GM19025 (cell line): ENCODE results near the gene GJC1.

Experiments used
- ATAC-seq: cut with Tn5 transposase; IDR thresholded peaks from one replicate; pipeline ENCODE4 v1.9.1; 2021; ENCODE audit warnings: mild to moderate bottlenecking, low read depth, moderate library complexity; ENCODE audit not compliant: unreplicated experiment

The GJC1 gene

DNA sequence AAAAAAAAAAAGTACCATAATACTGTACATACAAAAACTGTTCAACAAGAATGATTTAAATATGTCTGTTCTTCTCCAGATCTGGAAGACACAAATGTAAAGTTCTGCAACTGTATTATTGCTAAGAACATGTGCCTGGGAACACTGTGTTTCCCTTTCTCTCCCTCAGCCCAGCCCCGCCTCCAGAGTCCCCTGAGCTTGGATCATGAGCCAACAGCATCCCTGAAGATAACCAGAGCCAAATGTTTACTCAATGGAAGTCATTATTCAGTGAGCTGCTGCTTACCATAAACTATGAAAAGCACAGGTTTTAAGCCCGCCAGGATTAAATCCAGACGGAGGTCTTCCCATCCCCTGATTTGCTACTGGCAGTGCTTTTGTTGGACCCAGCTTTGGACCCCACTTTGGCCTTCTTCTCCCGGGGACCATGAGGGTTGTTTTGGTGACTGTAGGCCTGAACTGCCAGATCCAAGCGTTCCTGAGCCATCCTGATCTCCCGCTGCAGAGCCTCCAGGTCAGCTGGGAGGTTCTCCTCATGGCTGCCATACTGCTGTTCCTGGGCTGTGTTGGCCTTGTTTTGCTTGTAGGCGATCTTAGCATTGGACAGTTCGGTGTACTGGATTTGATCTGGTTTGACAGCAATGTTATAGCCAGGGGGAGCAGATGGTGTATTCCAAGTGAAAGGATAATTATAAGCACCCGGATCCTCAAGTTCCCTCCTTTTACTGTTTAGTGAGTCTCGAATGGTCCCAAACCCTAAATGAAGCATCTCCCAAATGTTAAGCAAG is 25.6 kb downstream of the GJC1 start:
- no peak for ATAC-seq

DNA sequence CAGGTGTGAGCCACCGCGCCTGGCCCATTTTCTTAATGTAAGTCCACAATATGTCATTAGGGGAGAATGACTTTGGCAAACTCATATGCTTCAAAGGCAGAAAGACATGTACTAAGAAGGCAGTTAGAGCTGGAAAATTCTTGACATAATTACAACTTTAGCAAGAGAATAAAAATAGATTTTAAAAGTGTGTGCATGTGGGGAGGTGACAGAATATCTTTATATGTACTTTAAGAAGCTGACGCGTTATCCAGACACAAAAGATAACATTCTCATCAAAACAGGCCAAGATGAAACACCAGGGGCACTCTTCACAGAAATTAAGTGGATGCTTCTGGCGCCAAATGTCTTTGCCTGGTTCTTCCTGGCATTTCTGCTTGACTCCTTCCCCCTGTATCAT is 28.2 kb downstream of the GJC1 start:
- no peak for ATAC-seq

DNA sequence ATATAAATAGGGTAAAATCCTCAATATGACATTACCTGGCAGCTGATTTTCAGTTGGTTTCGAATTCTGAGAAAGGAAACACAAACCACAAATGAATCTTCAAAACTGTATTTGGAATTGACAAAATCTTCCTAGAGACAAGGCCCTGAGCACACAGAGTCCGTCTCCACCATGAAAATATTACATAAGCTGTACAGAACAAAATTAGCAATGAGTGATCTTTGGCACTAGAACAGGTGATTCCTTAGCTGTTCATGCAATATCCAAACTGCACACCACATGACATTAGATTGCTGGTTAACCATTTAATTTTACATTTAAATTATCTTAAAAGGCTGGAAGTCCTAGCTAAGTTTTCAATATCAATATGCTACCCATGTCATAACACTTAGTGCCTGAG is 31.7 kb downstream of the GJC1 start:
- ATAC-seq = no peak

DNA sequence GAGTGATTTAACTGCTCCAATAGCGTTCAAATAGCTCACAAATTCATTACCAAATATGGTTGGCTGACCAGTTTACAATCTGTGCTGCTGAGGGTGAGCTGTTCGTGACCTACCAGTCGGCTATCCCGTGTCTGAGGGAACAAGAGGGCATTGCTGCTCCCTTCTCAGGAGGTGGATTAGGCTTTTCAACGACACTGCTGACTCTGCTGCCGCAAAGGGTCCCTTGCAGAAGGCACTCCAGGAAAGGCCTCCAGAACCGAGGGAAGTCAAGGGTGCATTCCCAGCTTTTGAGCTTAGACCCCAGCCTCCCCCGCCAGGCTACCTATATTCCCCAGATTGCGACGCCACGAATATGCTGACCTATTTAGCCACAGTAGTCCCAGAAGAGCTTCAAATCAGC is 32.3 kb downstream of the GJC1 start:
- ATAC-seq = no peak

DNA sequence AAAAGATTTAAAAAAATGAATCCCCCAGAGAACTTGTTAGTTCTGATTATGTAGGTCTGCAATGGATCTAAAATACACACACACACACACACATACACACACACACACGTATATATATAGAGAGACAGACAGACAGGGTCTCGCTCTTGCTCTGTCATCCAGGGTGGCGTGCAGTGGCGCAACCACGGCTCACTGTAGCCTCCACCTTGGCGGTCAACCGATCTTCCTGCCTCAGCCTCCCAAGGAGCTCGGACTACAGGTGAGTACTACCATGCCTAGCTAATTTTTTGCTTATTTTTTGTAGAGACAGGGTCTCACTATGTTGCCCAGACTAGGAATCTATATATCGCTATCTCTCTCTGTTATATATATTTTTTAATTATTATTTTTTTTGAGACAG is 33.4 kb downstream of the GJC1 start:
- no peak for ATAC-seq

DNA sequence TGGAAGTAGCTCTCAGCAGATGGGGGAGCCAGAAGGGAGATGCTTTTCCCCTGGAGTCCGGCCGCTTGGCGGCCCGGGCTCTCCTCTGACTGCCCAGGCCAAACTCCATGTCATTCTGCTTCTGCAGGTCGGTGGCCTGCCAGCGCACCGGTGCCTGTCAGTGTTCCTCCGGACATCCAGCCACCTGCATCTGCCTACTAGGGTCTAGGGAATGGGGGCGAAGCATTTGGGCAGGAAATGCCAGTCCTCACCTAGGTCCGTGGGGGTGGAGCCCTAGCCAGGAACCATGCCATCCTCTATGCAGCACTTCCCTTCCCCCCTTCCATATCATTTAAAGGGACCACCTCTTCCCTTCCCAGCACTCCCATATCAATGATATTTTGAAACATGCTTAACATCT is 34.2 kb downstream of the GJC1 start:
- ATAC-seq = no peak

DNA sequence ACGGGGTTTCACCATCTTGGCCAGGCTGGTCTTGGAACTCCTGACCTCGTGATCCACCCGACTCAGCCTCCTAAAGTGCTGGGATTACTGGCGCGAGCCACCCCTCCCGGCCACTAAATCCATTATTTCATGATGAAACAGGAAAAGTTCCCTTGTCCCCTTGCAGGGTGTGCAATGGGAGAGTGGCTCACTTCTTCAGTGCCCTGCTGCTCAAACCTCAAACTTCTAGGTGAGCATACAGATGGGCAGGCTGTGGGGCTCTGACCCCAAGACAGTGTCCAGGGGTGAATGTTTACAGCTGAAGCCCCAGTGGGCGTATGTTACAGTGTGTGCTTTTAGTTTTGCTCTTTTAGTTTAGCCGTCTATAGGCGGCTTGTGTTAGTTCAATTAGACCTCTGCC is 34.7 kb downstream of the GJC1 start:
- ATAC-seq = no peak

DNA sequence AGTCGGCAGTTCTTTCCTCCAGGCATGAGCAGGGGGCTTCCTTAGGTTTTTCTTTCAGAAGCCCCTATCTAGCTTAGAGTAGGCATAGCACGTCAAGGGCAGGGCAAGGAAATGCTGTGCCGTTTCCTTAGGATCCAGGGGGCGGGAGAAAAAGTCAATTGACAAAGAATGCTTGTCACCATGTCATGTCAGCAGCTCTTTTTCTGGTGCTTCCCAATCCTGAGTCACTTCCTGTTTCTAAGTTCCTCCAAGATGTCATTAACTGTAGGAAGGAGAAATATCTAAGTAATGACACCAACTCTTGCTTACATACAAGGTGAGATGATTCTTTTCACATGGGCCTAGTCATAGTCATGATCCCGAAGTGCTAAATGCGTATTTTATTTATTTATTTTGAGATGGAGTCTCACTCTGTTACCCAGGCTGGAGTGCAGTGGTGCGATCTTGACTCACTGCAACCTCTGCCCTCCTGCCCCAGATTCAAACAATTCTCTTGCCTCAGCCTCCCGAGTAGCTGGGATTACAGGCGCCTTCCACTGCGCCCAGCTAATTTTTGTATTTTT is 35.2 kb downstream of the GJC1 start:
- no peak for ATAC-seq

DNA sequence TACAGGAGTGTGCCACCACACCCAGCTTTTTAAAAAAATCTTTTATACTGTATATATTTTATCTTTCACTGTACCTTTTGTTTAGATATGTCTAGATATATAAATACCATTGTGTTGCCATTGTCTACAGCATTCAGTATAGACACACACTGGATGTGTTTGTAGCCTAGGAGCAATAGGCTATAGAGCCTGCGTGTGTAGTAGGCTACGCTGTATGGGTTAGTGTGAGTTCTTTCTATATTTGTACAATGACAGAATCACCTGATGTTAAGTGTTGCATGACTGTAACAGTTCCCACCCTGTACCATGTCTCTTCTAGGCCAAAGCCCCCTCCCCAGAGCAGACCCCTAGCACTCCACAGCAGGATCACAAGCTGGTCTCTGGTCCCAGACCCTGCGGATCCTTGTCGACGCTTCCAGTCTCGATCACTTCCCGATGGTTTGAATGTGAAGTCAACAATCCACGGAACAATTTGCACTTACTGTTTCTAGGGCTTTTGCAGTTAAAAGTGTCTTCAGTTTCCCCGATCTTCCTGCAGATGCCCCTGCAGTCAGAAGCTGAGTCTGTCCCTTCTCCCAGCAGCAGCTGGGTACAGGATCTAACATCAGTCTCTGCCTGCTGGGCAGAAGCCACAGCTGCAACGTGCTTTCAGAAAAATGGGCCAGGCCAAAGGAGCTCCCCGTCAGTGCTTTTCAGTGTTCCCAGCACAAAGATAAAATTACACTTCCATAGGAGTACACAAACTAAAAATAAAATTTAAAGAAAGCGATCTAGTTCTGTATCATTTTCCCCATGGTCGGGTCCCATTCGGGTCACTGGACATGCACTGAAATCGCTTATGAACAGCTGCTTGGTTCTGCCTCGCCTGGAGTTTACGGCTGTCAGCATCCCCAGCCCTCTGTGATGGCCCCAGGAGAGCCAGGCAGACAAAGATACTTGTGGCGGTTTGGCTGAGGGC is 35.9 kb downstream of the GJC1 start:
- no peak for ATAC-seq

DNA sequence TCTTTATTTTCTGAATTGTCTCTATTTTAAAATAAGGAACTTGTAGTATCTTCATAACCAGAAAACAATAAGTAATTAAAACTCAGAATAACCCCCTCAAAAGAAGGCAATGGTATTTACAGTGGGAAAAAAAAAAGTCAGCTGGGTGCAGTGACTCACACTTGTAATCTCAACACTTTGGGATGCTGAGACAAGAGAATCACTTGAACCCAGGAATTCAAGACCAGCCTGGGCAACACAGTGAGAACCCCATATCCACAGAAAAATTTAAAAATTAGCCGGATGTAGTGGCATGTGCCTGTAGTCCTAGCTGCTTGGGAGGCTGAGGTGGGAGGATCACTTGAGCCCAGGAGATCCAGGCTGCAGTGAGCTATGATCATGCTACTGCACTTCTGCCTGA is 37.8 kb downstream of the GJC1 start:
- no peak for ATAC-seq

DNA sequence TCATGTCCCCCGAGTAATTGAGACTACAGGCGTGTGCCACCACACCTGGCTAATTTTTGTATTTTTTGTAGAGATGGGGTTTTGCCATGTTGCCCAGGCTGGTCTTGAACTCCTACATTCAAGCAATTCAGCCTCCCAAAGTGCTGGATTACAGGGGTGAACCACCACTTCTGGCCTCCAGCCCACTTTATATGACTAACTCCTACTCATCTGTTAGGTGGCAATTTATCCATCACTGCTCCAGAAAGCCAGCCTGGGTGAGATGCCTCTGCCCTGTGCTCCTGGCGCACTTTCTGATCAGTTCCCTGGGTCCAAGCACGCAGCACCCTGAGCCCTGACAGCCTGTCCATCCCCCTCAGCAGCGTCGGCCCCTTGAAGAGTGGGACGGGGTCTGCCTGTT is 41.9 kb downstream of the GJC1 start:
- ATAC-seq = no peak

DNA sequence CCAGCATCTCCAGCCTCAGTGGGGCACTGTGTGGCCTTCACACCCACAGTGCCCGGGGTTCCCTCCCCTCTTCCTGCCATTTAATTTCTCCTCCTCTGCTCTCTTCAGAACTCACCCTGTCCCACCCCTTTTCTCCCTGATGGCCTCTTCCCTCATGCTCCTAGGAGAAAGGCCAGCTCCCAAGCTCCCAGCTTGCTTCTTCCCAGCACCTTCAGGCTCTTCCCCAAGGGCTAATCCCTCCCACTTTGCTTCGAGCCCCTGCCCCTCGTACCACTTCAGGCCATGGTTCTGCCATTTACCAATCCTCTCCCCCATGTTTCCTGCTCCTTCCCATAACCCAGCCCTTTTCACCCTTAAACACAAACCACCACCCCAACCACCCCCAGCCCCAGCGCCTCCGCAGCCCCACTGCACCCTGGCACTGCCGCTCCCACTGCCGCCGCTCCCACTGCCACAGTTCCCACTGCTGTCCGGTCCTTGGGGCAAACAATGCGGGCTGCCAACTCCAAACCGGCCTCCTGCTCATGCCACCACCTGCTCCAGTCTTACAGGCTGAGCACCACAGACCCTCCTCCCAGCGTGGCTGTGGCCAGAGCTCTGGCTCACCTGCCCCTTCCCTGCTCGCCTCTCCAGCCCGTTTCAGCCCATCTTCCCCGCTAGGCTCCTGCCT is 42.7 kb downstream of the GJC1 start:
- no peak for ATAC-seq

DNA sequence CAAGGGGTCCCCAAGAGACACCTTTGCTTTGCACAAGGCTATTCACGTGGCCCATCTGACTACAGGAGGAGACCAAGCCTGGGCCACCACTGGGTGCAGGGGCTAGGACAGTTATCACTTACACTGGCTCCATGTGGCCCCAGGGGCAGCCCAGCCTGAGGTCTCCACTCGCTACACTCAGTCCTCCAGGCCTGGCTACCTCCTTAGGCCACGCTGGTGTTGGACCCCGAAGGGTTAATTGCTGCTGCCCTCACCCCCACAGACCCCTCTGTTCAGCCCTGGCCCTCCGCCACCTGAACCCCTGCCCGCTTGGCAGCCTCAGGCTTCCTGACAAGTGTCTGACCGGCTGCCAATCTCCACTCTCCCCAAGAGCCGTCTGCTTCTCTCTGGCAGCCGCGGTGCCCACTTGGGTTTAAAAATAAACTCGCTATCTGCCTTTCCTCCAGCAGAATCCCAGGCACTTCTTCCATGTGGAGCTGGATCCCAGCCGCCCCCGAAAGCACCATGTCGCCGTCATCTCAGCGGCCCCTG is 43.5 kb downstream of the GJC1 start:
- no peak for ATAC-seq

DNA sequence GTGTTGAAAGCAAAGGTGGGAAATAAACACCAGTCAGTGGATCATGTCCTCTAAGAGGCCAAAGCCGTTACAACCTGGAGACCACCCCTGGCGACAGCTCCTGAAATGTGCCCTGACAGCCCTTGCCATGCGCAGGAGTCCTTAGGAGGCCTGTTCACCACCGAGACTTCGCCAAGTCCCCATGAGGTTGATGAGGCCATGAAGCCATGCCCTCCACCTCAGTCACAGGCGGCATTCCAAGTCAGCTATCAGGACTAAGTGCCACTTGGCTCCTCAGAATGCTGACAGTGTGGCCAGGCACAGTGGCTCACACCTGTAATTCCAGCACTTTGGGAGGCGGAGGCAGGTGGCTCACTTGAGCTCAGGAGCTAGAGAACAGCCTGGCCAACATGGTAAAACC is 44.2 kb downstream of the GJC1 start:
- ATAC-seq = no peak

DNA sequence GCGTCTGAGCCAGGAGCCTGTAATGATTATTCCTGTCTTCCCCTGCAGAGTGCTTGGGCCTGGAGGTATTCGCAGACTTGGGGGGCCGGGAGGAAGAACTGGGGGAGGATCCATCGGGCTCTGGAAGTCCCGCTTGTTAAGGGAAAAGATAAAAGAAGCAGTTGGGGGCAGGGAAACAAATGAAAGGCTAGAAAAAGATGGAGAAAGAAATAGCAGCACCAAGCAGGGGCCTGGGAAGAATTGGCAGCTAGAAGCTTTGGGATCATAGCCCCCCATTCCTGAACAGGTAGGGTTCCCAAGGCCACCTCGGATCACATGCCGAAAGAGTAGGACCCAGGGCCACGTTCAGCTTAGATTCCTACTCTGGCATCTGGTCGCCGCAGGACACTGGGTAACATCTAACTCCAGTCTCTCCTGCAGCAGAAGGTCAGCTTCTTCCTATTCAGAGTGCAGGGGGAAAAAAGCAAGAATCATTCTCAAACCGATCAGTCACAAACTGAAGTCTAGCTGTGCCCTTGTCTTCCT is 47.7 kb downstream of the GJC1 start:
- no peak for ATAC-seq

DNA sequence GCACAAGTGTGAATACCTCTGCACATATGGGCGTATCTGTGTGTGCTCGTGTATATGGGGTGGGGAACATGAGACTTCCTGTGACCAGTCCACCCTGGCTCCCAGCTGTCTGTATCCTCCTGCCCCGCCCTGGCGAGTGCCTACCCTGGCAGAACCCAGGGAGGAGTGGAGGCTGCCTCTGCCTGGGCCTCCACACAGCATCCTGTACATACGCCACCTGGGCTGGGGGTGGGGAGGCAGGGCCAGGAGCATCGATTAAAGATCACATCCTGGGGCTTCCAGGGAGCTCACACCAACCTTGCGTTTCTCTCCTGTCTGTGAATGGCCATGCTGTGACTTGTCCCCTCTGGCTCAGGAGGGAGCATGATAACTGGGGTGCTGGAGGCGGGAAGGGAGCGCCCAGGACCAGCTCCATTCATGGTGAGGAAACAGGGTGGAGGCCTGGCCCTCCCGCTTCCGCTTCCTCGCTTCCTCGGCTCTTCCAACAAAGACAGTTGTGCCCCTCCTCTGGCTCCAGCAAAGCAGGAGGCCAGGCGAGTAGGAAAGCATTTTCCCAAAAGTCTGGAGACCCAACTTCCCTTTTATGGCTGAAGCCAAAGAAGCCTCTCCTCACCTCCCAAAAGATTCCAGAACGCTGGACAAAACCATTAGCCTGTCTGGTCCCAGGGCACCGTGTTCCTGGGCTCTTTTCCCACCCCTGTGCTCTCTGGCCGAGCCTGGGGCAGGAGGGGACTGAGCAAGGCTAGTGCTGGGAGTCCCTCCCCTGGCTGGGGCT is 48.3 kb downstream of the GJC1 start:
- ATAC-seq = no peak

DNA sequence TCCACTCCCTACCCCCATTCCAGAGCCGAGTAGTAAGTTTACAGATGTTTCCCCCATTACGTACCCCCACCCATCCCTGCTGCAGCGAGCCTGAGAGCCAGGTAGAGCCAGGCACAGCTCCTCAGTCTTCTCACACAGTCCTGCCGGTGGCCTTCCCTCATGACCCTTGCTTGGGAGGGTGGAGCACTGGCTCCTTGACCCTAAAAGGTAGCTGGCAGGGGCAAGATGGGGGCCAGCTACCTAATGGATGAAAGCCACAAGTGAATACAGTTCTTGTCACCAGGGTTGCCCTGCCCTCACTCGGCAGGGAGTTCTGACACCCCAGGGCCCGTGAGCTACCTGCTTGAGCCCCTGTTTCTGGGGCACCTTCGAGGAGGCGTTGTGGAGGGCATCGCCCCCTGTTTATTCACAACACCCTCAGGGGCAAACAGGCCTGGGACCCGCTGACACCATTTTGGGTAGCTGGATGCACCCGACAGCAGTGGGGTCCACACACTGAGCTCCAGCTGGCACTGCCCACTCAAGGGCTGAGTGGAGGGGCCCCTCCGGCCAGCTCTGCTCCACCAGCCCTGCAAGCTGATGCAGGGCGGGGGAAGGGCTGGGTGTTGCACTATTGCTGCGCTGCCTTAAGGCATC is 49.1 kb downstream of the GJC1 start:
- no peak for ATAC-seq

DNA sequence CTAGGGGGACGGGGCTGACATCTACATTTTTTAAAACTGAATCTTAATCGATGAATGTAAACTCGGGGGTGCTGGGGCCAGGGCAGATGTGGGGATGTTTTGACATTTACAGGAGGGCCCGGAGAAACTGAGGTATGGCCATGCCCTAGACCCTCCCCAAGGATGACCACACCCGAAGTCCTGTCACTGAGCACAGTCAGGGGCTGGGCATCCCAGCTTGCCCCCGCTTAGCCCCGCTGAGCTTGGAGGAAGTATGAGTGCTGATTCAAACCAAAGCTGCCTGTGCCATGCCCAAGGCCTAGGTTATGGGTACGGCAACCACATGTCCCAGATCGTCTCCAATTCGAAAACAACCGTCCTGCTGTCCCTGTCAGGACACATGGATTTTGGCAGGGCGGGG is 49.9 kb downstream of the GJC1 start:
- no peak for ATAC-seq
